Islet of Langerhans (tissue), 1 donor: ENCODE measurements around the gene JPH2.
"Not testable (repeated sequence)": the region's sequence is repeated elsewhere in the genome, so short reads cannot be mapped to it uniquely, and the experiment has no call there.

Experiments used
- FAIRE-seq: peaks from one replicate; lab custom pipeline; 2011; peaks lifted over from hg19 to GRCh38; lab: Jason Lieb, UNC

The JPH2 gene

GRCh38 chr20:44159125-44159524, 27.9 kb downstream of the JPH2 start:
- FAIRE-seq = no peak

GRCh38 chr20:44157061-44157460, 29.9 kb downstream of the JPH2 start:
- FAIRE-seq = no peak

GRCh38 chr20:44154521-44155001, 32.4 kb downstream of the JPH2 start:
- no peak for FAIRE-seq

GRCh38 chr20:44153636-44154043, 33.3 kb downstream of the JPH2 start:
- no peak for FAIRE-seq

- no peak for FAIRE-seq
These were observed 35.2 kb downstream of the JPH2 start for GRCh38 chr20:44151621-44152416.

- FAIRE-seq = no peak
These were observed 40.7 kb downstream of the JPH2 start for GRCh38 chr20:44146272-44146671.

- no peak for FAIRE-seq
These were observed 41.7 kb downstream of the JPH2 start for GRCh38 chr20:44145131-44145775.

- FAIRE-seq = no peak
These were observed 43.1 kb downstream of the JPH2 start for GRCh38 chr20:44143936-44144335.

GRCh38 chr20:44142413-44142812, 44.6 kb downstream of the JPH2 start:
- FAIRE-seq = no peak

GRCh38 chr20:44141873-44142272, 45.1 kb downstream of the JPH2 start:
- FAIRE-seq = no peak

- no peak for FAIRE-seq
These were observed 48.1 kb downstream of the JPH2 start for GRCh38 chr20:44138867-44139266.

- no peak for FAIRE-seq
These were observed 49.7 kb downstream of the JPH2 start for GRCh38 chr20:44137266-44137801.

GRCh38 chr20:44136579-44137265, 50.3 kb downstream of the JPH2 start:
- no peak for FAIRE-seq

GRCh38 chr20:44135417-44136204, 51.4 kb downstream of the JPH2 start:
- no peak for FAIRE-seq

- no peak for FAIRE-seq
These were observed 52.0 kb downstream of the JPH2 start for GRCh38 chr20:44135012-44135412.

- FAIRE-seq = no peak
These were observed 53.6 kb downstream of the JPH2 start for GRCh38 chr20:44133424-44133823.

- FAIRE-seq = no peak
These were observed 55.3 kb downstream of the JPH2 start for GRCh38 chr20:44131704-44132103.

GRCh38 chr20:44129911-44130718, 56.9 kb downstream of the JPH2 start:
- no peak for FAIRE-seq

GRCh38 chr20:44129300-44129699, 57.7 kb downstream of the JPH2 start:
- FAIRE-seq = not testable (repeated sequence)

- no peak for FAIRE-seq
These were observed 60.5 kb downstream of the JPH2 start for GRCh38 chr20:44126445-44126844.
